Right kidney (tissue), 1 donor: ENCODE data around the gene ERN1.

ENCODE experiments used
- DNase-seq: peaks from one replicate; pipeline ENCODE4 v3.0.0-alpha.2; 2016

ERN1 gene

GRCh38 chr17:64109400-64109799 is 20.5 kb downstream of the ERN1 start:
- DNase-seq, result no peak

- no peak for DNase-seq
Observed at GRCh38 chr17:64107500-64108236, 22.3 kb downstream of the ERN1 start.

DNA sequence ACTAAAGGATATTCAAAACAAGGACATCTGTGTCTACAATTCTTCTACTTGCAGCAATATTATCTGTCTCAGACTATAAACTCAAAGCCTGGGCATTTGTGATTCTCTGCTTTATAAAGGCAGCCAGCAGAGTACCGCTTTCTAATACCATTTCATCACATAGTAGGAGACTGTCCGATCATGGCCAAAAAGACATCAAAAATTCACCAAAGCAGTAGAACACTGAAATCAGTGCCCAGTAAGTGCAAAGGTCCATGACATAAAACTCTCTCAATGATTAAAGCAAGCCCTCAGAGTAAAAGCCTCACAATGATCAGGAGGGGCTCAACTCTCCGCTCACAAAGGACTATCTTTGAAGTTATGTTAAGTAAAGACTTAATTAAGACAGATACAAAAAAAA is 23.0 kb downstream of the ERN1 start:
- no peak for DNase-seq

DNA sequence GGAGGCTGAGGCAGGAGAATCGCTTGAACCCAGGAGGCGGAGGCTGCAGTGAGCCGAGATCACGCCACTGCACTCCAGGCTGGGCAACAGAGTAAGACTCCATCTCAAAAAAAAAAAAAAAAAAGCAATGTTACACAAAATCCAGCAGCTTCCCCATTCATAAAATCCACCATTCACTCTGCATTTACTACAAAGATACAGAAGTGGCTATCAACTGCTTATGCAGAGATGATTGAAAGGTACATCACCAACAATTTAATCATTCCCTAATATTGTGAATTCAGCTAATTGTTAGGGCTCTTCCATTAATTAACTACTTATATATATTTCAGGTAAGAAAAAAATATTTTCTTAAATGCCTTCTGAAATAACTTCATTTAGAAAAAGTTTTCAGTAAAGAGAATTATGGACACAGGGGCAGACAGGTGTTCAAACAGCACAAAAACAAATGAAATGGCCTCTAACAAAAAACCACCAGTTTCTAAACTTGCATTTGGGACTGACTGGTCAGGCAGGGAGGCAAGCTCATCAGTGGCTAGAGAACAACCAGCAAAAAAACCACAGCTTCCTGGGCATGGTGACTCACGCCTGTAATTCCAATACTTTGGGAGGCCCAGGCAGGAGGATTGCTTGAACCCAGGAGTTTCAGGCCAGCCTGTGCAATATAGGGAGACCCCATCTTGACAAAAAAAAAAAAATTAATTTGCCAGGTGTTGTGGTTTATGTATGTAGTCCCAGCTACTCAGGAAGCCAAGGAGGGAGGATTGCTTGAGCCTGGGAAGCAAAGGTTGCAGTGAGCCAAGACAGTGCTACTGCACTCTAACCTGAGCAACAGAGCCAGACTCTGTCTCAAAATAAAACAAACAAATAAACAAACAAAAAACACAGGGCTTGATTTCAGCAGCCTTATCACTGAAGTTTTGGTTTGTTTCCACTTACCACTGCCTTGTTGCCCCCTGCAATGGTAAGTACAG is 26.3 kb downstream of the ERN1 start:
- DNase-seq, result no peak

GRCh38 chr17:64102627-64103390 is 27.1 kb downstream of the ERN1 start:
- DNase-seq, result no peak

- no peak for DNase-seq
Observed at GRCh38 chr17:64099543-64099942, 30.4 kb downstream of the ERN1 start.

DNA sequence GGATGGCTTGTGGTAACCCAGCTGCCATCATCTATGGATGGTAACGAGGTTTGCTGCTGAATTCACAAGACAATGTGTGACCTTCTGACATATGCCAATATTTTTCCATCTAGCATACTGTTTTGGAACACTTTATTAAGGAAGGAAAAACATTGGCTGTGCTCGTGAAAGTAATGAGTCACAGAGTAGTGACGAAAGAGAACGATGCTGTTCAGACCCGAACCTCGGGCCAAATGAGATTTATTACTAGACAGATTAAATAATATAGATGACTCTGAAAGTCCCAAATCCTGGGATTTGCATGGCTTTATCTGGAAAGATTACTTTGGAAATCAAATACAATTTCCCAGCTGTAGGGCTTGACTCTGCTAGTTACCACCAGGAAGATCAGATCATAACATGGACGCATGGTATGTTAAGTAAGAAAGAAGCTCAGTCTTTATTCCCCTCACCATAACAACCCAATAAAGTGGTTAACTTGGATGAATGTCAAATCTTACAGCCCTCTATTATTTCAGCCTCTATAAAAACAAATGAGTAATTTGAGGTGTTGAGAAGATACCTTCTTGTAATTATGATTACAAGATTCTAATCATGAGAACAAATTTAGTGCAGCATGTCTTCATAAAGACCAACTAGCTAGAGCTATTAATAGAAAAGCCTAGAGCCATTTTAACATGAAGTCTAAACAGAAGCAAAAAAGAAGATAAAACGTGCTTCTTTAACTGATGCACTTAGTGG is 32.6 kb downstream of the ERN1 start:
- no peak for DNase-seq

- no peak for DNase-seq
Observed at GRCh38 chr17:64096037-64096436, 33.9 kb downstream of the ERN1 start.

DNA sequence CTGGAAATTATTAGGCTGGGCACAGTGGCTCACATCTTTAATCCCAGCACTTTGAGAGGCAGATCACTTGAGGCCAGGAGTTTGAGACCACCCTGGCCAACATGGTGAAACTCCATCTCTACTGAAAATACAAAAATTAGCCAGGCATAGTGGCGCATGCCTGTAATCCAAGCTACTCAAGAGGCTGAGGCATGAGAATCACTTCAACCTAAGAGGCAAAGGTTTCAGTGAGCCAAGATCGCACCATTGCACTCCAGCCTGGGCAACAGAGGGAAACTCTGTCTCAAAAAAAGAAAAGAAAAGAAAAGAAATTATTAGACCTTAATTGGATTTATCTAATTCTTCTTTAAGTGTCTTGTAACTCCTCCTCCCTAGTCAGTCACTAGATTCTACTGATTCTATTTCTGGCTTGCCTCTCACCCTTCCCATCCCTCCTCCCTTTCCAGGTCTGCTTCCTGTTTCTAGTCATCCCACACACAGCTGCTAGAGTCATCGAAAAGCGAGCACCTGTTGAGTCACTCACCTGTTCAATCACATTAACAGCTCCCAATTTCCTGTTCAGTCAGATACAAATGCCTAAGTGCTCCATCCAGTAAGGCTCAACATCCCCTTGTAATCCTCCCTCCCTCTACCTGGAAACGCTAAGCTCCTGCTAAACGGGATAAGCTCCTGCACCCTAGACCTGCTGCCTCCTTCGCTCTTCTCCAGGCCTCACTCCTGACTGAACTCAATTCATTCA is 34.6 kb downstream of the ERN1 start:
- DNase-seq, result no peak

DNA sequence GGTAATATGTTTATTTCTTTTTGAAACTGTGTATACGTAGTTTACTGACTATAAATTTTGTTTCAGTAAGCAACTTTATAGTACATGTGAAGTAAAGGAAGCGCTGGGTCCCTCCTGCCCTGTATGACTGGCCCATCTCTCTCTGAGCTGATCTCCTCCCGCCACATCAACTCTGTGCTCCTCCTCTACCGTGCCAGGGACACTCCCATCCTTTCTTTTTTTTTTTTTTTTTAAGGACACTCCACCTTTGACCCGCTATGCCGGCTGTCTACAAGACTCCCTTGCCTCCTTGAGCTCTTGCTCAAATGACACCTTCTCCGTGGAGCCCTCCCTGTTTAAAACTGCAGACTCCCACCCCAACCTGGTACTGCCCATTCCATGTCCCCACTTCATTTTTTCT is 35.5 kb downstream of the ERN1 start:
- no peak for DNase-seq

DNA sequence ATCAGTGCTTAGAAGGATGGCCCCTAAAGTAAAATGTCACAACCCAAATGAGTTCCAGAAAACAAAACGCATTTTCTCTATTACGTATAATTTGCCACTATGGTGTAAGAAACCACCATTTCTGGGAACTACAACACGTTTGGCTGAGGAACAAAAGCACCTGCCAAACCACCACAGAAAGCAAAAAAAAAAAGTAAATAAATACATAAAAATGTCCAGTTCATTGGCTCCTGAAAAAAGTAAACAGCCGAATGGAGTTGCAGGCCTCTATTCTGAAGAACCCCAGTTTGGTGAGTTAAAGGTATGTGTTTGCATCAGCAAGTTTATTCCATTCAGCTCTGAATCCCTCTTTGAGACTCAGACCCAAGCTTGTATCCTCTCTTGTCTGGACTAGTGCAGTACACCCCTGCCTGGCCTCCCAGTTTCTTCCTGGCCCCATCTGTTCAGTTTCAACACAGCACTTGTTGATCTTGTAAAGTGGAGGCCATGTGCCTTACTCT is 36.9 kb downstream of the ERN1 start:
- DNase-seq, result no peak

DNA sequence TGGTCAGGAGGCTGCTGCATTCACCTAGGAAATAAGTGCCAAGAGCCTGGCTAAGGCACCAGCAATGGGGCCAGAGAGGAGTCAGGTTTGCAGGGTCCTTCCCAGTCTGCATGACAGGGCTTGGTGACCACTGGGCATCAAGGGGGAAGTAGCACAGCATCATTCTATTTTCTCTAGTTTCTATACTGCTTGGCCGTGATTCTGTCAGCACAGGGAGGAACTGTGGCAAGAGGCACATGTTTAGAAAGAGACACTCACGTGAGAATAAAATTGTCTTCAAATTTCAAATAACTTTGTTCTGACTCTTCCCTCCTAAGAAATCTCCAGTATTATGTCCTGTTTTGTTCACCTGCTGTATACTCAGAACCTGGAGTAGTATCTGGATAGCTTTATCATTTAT is 37.8 kb downstream of the ERN1 start:
- DNase-seq, result no peak

DNA sequence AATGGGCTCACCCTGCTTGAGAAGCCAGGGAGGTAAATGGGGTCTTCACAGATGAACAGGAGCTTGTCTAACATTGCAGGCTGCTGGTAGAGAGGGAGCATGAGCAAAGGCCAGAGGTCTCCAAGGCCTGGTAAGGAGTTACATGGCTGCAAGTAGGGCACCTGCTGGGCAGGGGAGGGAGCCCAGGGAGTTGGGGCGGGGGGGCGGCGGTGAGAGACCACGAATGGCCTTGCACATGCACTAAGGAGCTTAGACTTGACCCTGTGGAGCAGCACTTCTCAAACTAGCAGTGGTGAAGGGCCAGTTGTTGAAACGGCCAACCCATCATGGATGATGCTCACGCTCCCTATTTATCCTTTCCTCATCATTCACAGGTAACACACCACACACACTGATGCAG is 38.4 kb downstream of the ERN1 start:
- DNase-seq, result no peak

DNA sequence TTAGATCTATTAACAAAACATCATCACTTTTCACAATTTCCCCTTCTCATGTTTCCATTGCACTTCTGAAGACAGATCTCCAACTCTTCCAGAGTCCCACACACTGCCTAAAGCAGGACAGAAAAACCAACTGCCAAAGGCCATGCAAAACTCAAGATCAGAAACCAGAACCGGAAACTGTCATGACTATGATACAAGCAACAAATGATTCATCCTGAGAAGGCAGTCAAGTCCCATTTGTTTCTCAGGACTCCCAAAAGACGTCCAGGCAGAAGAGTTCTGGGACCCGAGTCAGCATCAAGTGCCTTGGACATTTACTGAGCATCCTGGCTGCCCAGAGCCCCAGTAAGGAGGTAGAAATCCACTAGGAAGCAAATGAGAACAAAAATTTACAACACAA is 38.8 kb downstream of the ERN1 start:
- no peak for DNase-seq

- DNase-seq, result no peak
Observed at GRCh38 chr17:64090144-64090543, 39.8 kb downstream of the ERN1 start.

DNA sequence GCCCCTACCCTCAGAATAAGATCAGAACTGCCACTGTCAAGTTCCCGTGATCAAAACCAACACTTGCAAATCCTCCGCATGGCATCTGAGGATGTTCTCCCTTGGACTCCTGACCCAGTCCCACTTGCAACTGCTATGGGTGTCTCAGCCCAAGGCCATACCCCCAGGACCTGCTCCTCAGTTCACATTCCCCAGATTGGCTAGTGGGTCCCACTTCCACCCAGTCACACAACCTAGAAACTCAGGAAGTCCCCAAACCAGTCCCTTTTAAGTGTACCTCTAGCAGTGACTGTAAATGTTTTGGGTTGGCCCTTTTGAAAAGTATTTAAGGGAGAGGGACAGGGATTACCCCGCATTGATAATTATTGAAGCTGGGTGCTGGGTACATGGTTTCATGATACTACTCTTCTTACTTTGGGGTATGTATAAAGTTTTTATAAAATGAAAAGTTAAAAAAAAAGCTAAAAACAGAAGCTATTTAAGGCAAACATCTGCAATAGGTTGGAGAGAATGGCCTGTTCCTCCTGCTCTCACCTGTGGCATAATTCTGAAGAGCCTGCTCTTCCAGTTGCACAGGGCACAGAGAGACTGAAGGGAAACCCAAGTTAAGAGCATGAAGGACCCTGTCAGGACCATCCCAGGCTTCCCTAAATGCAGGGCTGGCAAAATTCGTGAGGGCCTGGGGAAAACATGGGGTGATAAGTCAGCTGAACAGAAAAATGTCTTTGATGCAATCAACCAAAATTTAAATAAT is 42.5 kb downstream of the ERN1 start:
- DNase-seq, result no peak

DNA sequence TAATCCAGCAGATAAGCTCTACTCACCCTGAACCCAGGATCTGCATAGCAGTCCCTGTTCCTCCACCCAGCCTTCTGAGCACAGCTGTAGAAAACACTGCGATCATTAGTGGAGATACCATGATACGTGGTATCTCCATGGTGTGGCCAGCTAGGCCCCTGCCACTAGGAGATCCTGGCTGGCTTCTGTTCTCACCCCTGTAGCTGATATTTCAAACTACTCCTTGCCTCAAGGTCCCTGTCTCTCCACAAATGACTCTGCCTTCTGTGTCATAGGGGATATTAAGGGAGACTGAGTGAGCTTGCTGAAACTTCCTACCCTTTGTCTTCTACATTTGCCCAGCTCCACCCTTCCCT is 44.3 kb downstream of the ERN1 start:
- no peak for DNase-seq

DNA sequence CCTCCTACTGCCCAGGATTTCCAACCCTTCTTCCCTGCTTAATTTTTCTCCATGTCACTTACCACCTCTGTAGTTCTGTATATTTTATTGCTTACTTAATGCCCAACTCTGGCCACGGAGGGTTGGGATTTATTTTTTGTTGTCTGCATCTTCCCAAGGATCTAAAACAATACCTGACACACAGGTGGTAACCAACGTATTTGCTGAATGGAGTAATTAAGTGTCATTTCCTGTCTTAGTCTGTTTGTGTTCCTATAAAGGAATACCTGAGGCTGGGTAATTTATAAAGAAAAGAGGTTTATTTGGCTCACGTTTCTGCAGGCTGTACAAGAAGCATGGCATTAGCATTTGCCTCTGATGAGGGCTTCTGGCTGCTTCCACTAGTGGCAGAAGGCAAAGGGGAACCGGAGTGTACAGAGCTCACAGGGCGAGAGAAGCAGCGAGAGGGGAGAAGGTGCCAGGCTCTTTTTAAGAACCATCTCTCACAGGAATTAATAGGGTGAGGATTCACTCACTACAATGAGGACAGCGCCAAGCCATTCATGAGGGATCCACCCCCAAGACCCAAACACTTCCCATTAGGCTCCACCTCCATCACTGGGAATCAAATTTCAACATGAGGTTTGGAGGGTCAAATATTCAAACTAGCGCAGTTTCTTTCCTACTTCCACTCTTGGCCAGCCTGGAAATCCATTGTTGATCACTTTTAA is 44.8 kb downstream of the ERN1 start:
- DNase-seq, result no peak

- DNase-seq, result no peak
Observed at GRCh38 chr17:64084086-64084939, 45.6 kb downstream of the ERN1 start.
